H1 (cell line): Measurements from ENCODE around the gene CPXM2. TPM values are rescaled to one million over a fixed set of nuclear protein-coding genes. Genes with fewer than 3 reads are reported as not detected.

ENCODE experiments used
- CTCF ChIA-PET: fragments of 300-600 bp; sonication (Branson Sonifier 250); formaldehyde crosslinking; loops from one replicate; lab custom pipeline; 2021; ENCODE audit not compliant: partially characterized antibody; lab: Charles Lee
- POLR2A ChIA-PET: fragments of 300-600 bp; sonication (Branson Sonifier 250); formaldehyde crosslinking; loops from one replicate; lab custom pipeline; 2021; ENCODE audit warnings: inconsistent platforms; ENCODE audit not compliant: partially characterized antibody; lab: Charles Lee
- DNase-seq, 2 experiments: peaks; one replicate each; pipeline versions ENCODE4 v3.0.0 to v3.0.0-alpha.2; 2010 to 2022; ENCODE audit warnings: low spot score in 2 of 2, low read depth in 1 of 2, mixed read lengths in 1 of 2
- FAIRE-seq: peaks from 2 replicates; lab custom pipeline; 2011; peaks lifted over from hg19 to GRCh38; lab: Jason Lieb, UNC
- H2AFZ ChIP-seq: 2 replicates; pipeline ENCODE4 v1.8.1; 2012; ENCODE audit warnings: low read length, inconsistent platforms
- H2AK5ac ChIP-seq: 2 replicates; pipeline ENCODE4 v1.6.1; 2013; ENCODE audit warnings: low read depth, low read length
- H2BK120ac ChIP-seq: replicated peaks from 2 replicates; pipeline ENCODE3; 2013; ENCODE audit warnings: low read depth, low read length, inconsistent platforms
- H2BK12ac ChIP-seq: 2 replicates; pipeline ENCODE4 v1.6.1; 2013; ENCODE audit warnings: low read depth, low read length
- H2BK15ac ChIP-seq: 2 replicates; pipeline ENCODE4 v1.6.1; 2013; ENCODE audit warnings: low read length
- H2BK20ac ChIP-seq: 2 replicates; pipeline ENCODE4 v1.6.1; 2013; ENCODE audit warnings: low read length
- H2BK5ac ChIP-seq: 2 replicates; pipeline ENCODE4 v1.6.1; 2013; ENCODE audit warnings: low read depth, low read length
- H3K14ac ChIP-seq: 2 replicates; pipeline ENCODE4 v1.6.1; 2013; ENCODE audit warnings: inconsistent platforms; ENCODE audit not compliant: insufficient read length
- H3K18ac ChIP-seq: 2 replicates; pipeline ENCODE4 v1.6.1; 2013; ENCODE audit warnings: low read length; ENCODE audit errors: extremely low read depth
- H3K23ac ChIP-seq: 2 replicates; pipeline ENCODE4 v1.6.1; 2013; ENCODE audit warnings: inconsistent platforms; ENCODE audit not compliant: insufficient read length
- H3K23me2 ChIP-seq: 2 replicates; pipeline ENCODE4 v1.6.1; 2013; ENCODE audit warnings: low read depth, low read length
- H3K27ac ChIP-seq: 2 replicates; pipeline ENCODE4 v1.6.1; 2011; ENCODE audit warnings: low read depth, low read length, inconsistent platforms
- H3K27me3 ChIP-seq, 4 experiments: replicated peaks in 1 of 4; 1 replicate in 1 of 4; 2 replicates in 3 of 4; pipeline versions ENCODE4 v1.6.1 to v1.8.1; 2011 to 2013; ENCODE audit warnings: low read length in 3 of 4, mild to moderate bottlenecking in 3 of 4, inconsistent platforms in 2 of 4, mixed read lengths in 2 of 4, moderate library complexity in 1 of 4; ENCODE audit not compliant: control insufficient read depth in 3 of 4, insufficient read depth in 3 of 4; ENCODE audit errors: extremely low read depth in 1 of 4
- H3K36me3 ChIP-seq, 4 experiments: 2 replicates each; pipeline versions ENCODE4 v1.6.1 to v1.8.1; 2011 to 2013; ENCODE audit warnings: mild to moderate bottlenecking in 4 of 4, low read length in 3 of 4, moderate library complexity in 2 of 4, control low read depth in 1 of 4, inconsistent platforms in 1 of 4; ENCODE audit not compliant: insufficient read depth in 4 of 4, control insufficient read depth in 2 of 4
- H3K4ac ChIP-seq: replicated peaks from 2 replicates; pipeline ENCODE3; 2013; ENCODE audit warnings: low read length, low read depth, mixed read lengths, inconsistent platforms; ENCODE audit not compliant: insufficient read length
- H3K4me1 ChIP-seq, 4 experiments: replicated peaks in 1 of 4; 1 replicate in 1 of 4; 2 replicates in 3 of 4; pipeline versions ENCODE4 v1.6.1 to v1.8.1; 2011 to 2013; ENCODE audit warnings: low read length in 3 of 4, inconsistent platforms in 2 of 4, mixed read lengths in 1 of 4; ENCODE audit not compliant: insufficient read depth in 4 of 4, control insufficient read depth in 3 of 4
- H3K4me2 ChIP-seq, 2 experiments: 2 replicates each; pipeline versions ENCODE4 v1.6.1 to v1.8.1; 2011 to 2013; ENCODE audit warnings: low read depth in 2 of 2, low read length in 2 of 2, control low read depth in 1 of 2, inconsistent platforms in 1 of 2, mild to moderate bottlenecking in 1 of 2; ENCODE audit not compliant: insufficient read depth in 1 of 2
- H3K4me3 ChIP-seq, 4 experiments: fragments of 200-600, 300-600 bp in 1 of 4; sonication (generic), shearing (Covaris generic), sonication (Bioruptor Twin) in 1 of 4; 2 replicates each; pipeline versions ENCODE4 v1.5.1 to v1.8.1; 2011 to 2016; ENCODE audit warnings: low read length in 4 of 4, low read depth in 3 of 4, control low read depth in 2 of 4, inconsistent platforms in 2 of 4, mild to moderate bottlenecking in 2 of 4, mixed read lengths in 1 of 4, moderate library complexity in 1 of 4; ENCODE audit not compliant: insufficient read depth in 2 of 4; ENCODE audit errors: extremely low read depth in 1 of 4
- H3K56ac ChIP-seq: replicated peaks from 2 replicates; pipeline ENCODE3; 2013; ENCODE audit warnings: low read depth, mild to moderate bottlenecking, mixed read lengths, low read length, inconsistent platforms; ENCODE audit not compliant: insufficient read length
- H3K79me1 ChIP-seq: 2 replicates; pipeline ENCODE4 v1.6.1; 2013; ENCODE audit warnings: low read depth, low read length, control low read depth
- H3K79me2 ChIP-seq, 2 experiments: 2 replicates each; pipeline versions ENCODE4 v1.6.1 to v1.8.1; 2012 to 2013; ENCODE audit warnings: low read length in 2 of 2, mild to moderate bottlenecking in 2 of 2, inconsistent platforms in 1 of 2; ENCODE audit not compliant: insufficient read depth in 2 of 2, control insufficient read depth in 1 of 2
- H3K9ac ChIP-seq, 4 experiments: replicated peaks in 1 of 4; 1 replicate in 1 of 4; 2 replicates in 3 of 4; pipeline versions ENCODE4 v1.6.1 to v1.8.1; 2011 to 2013; ENCODE audit warnings: low read depth in 3 of 4, low read length in 3 of 4, control low read depth in 2 of 4, mild to moderate bottlenecking in 2 of 4, moderate library complexity in 2 of 4, inconsistent platforms in 1 of 4; ENCODE audit errors: extremely low read depth in 1 of 4
- H3K9me3 ChIP-seq, 2 experiments: 2 replicates each; pipeline versions ENCODE4 v1.6.1 to v1.8.1; 2012 to 2013; ENCODE audit warnings: mild to moderate bottlenecking in 2 of 2, moderate library complexity in 2 of 2, control low read depth in 1 of 2, inconsistent platforms in 1 of 2, low read depth in 1 of 2, low read length in 1 of 2, mixed read lengths in 1 of 2; ENCODE audit not compliant: insufficient read depth in 2 of 2
- H4K20me1 ChIP-seq, 2 experiments: replicated peaks in 1 of 2; 2 replicates each; pipeline versions ENCODE3 to v1.8.1; 2011 to 2013; ENCODE audit warnings: inconsistent platforms in 2 of 2, low read length in 2 of 2, mild to moderate bottlenecking in 1 of 2; ENCODE audit not compliant: insufficient read depth in 2 of 2, control insufficient read depth in 1 of 2
- H4K5ac ChIP-seq: 2 replicates; pipeline ENCODE4 v1.6.1; 2013; ENCODE audit warnings: low read length, low read depth, mixed read lengths, inconsistent platforms; ENCODE audit not compliant: insufficient read length
- H4K8ac ChIP-seq: 2 replicates; pipeline ENCODE4 v1.8.0; 2013; ENCODE audit warnings: mild to moderate bottlenecking, moderate library complexity, low read length, inconsistent platforms; ENCODE audit not compliant: insufficient read depth; ENCODE audit errors: extremely low read depth
- H4K91ac ChIP-seq: replicated peaks from 2 replicates; pipeline ENCODE3; 2013; ENCODE audit warnings: low read length, mixed read lengths, inconsistent platforms; ENCODE audit not compliant: insufficient read length
- CBX8 ChIP-seq: fragments of 300-800, 300-1000 bp; sonication (generic); IDR thresholded peaks from 2 replicates; pipeline ENCODE4 v1.7.1; 2016; ENCODE audit warnings: low read depth, low read length, borderline replicate concordance
- FOSL1 ChIP-seq: IDR thresholded peaks from 2 replicates; pipeline ENCODE4 v1.6.1; 2011; ENCODE audit warnings: mild to moderate bottlenecking, low read depth, low read length, moderate library complexity; ENCODE audit not compliant: insufficient read depth
- GTF2F1 ChIP-seq: IDR thresholded peaks from 2 replicates; pipeline ENCODE4 v1.6.1; 2012; ENCODE audit warnings: low read depth, low read length, improper control_type of control experiment, borderline replicate concordance
- MAFK ChIP-seq: IDR thresholded peaks from 2 replicates; pipeline ENCODE4 v1.6.1; 2012; ENCODE audit warnings: low read depth, mild to moderate bottlenecking, improper control_type of control experiment, low read length
- SIRT6 ChIP-seq: IDR thresholded peaks from one replicate; pipeline ENCODE4 v1.7.1; 2012; ENCODE audit warnings: low read length, inconsistent platforms
- SIX5 ChIP-seq: IDR thresholded peaks from 2 replicates; pipeline ENCODE4 v1.6.1; 2011; ENCODE audit warnings: mild to moderate bottlenecking, low read depth, low read length
- SP2 ChIP-seq: IDR thresholded peaks from 2 replicates; pipeline ENCODE4 v1.6.1; 2012; ENCODE audit warnings: mild to moderate bottlenecking, low read length, inconsistent platforms
- SP4 ChIP-seq: IDR thresholded peaks from 2 replicates; pipeline ENCODE4 v1.6.1; 2012; ENCODE audit warnings: low read length, inconsistent platforms
- SUZ12 ChIP-seq: fragments of 200-600 bp; sonication (generic); IDR thresholded peaks from 2 replicates; pipeline ENCODE4 v1.6.1; 2012; ENCODE audit warnings: mild to moderate bottlenecking, inconsistent platforms, low read length, moderate library complexity, mixed read lengths
- USF2 ChIP-seq: IDR thresholded peaks from 2 replicates; pipeline ENCODE4 v1.6.1; 2011; ENCODE audit warnings: low read length, improper control_type of control experiment
- WGBS, 2 experiments: shearing (Covaris generic) in 1 of 2; methylation state at CpG; one replicate each; pipeline versions ENCODE4 v1.1.6 to v1.1.7; 2013 to 2015; ENCODE audit warnings: low lambda C conversion rate in 2 of 2, mixed read lengths in 2 of 2, inconsistent platforms in 1 of 2, low coverage in 1 of 2, missing lambda C conversion rate in 1 of 2; ENCODE audit not compliant: insufficient replicate concordance in 2 of 2, insufficient coverage in 1 of 2, insufficient read length in 1 of 2; ENCODE audit errors: extremely low coverage in 1 of 2, missing lambda C conversion rate in 1 of 2; 5-methylcytosine and 5-hydroxymethylcytosine counted together
- polyA plus RNA-seq, 7 experiments: library from polyadenylated mRNA; depleted of rRNA in 3 of 7; stranded (reverse) in 5 of 7; unstranded in 2 of 7; fragments of >200 nt in 5 of 7; fragments of 200-250 nt in 2 of 7; gene quantifications; 1 replicate in 5 of 7; 2 replicates in 1 of 7; 4 replicates in 1 of 7; pipeline versions ENCODE4 v1.2.1 to v1.2.3, GENCODE V29; 2011 to 2013; ENCODE audit warnings: missing spikeins in 2 of 7, mixed read lengths in 2 of 7
- total RNA-seq: library from RNA; stranded (reverse); fragmentation: NEBNext Ultra II Directional; extraction: Animal tissue kit (Norgen Biotek cat#: 25700); gene quantifications from 2 replicates; pipeline ENCODE4 v1.2.1, GENCODE V29; 2021

CPXM2 gene
- total and polyA plus RNA-seq, 2 of the 8 experiments (the other 6 are each of a cell fraction or from before 2014, with no cell fraction given): 2.4 to 2.9 TPM

DNA sequence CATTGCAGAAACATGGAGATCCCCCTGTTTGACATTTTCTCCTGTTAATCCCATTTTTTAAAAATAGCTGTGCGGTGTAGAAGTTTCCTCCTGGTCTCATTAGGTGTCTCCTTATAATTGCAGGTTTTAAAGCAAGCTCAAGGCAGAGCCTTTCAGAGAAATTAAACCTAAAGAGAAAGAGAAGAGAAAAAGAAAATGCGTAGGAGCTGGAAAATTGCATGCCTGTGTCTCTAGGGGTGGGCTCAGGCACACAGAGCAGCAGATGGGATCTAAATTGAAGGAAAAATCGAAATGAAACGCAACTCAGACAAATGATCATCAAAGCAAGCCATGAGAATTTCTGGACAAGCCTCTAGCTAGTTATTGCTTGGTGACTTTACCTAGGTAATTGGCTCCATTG, 185.4 kb downstream of the CPXM2 start:
- no peak overlapping the region for H3K9ac ChIP-seq
- CTCF ChIA-PET: interaction anchor here (0.6 to 5.1 kb wide), 5 partner anchors 12 to 259 kb away, joined by 3 to 30 read pairs (median 3); no protein-coding TSS in a partner anchor
- H3K79me1 ChIP-seq: no peaks in the 10 kb centered on the region
- no peak overlapping the region for H3K18ac ChIP-seq
- H2AFZ ChIP-seq: no peak overlapping the region
- no peak overlapping the region for H4K91ac ChIP-seq
- TF ChIP-seq SP2 (no peak), SIX5 (no peak), SP4 (no peak), MAFK (no peak), GTF2F1 (no peak), CBX8 (no peak), SIRT6 (no peak), FOSL1 (no peak), SUZ12 (no peak), USF2 (no peak)
- H2BK20ac ChIP-seq: no peak overlapping the region
- H2BK15ac ChIP-seq: no peak overlapping the region
- no peak overlapping the region for H2BK120ac ChIP-seq
- WGBS, 2 experiments: 75% methylated on average over 4 of the region's 4 CpGs; no CpG with 5 or more reads in 1 of the 2 experiments
- no peak for FAIRE-seq
- H3K36me3 ChIP-seq: no peaks in the 10 kb centered on the region
- no peak overlapping the region for H3K4me2 ChIP-seq
- no peak overlapping the region for H3K56ac ChIP-seq
- H3K79me2 ChIP-seq: no peaks in the 10 kb centered on the region
- POLR2A ChIA-PET: interaction anchor here (0.7 kb wide), 1 partner anchor 34 kb away, joined by 3 read pairs; no protein-coding TSS in a partner anchor
- H3K23ac ChIP-seq: no peak overlapping the region
- no peak overlapping the region for H2BK12ac ChIP-seq
- H3K27me3 ChIP-seq: no peaks in the 10 kb centered on the region; a peak in 1 of 7 replicates
- H4K5ac ChIP-seq: no peak overlapping the region
- H2BK5ac ChIP-seq: no peak overlapping the region
- no peaks in the 10 kb centered on the region for H4K20me1 ChIP-seq
- H3K4me3 ChIP-seq: no peak overlapping the region
- no peak overlapping the region for H4K8ac ChIP-seq
- H3K4me1 ChIP-seq: no peaks in the 10 kb centered on the region; a peak in 1 of 7 replicates
- no peak overlapping the region for H3K27ac ChIP-seq
- no peak overlapping the region for H2AK5ac ChIP-seq
- H3K9me3 ChIP-seq: no peaks in the 10 kb centered on the region
- no peak overlapping the region for H3K14ac ChIP-seq
- no peak for DNase-seq
- no peaks in the 10 kb centered on the region for H3K23me2 ChIP-seq
- no peak overlapping the region for H3K4ac ChIP-seq
